Mucosa of descending colon (tissue), 3 donors: ENCODE measurements around the gene TELO2. TPM values are rescaled to one million over a fixed set of nuclear protein-coding genes. Genes with fewer than 3 reads are reported as not detected.

ENCODE experiments used
- ATAC-seq: fragments of 200-7000 bp; cut with Tn5 transposase; one replicate; pipeline ENCODE4 v1.9.1; 2020; ENCODE audit warnings: mild to moderate bottlenecking, moderate library complexity
- DNase-seq, 3 donors: peaks; one replicate each; pipeline ENCODE4 v3.0.0-alpha.2; 2020
- H3K36me3 ChIP-seq: fragments of 200-600 bp; one replicate; pipeline ENCODE4 v1.8.0; 2021; ENCODE audit warnings: low read depth, mild to moderate bottlenecking
- H3K4me1 ChIP-seq: fragments of 200-600 bp; one replicate; pipeline ENCODE4 v1.8.0; 2021; ENCODE audit warnings: low read depth, mild to moderate bottlenecking
- H3K4me3 ChIP-seq: fragments of 200-600 bp; one replicate; pipeline ENCODE4 v1.8.0; 2021; ENCODE audit warnings: mild to moderate bottlenecking
- H3K9me3 ChIP-seq: fragments of 200-600 bp; one replicate; pipeline ENCODE4 v1.8.0; 2021; ENCODE audit warnings: mild to moderate bottlenecking
- intact Hi-C, 2 donors: fragments of 100-400 bp; cut with DNase I in 1 of 2; cut with micrococcal nuclease in 1 of 2; formaldehyde crosslinking; loops; one replicate each; pipeline versions ENCODE4 v1.11.0 to v1.11.1; 2022; cut with DNase I, micrococcal nuclease
- total RNA-seq, 3 donors: library from RNA; stranded (reverse); fragmentation: NEBNext Ultra II Directional in 2 of 3; extraction: Animal tissue kit (Norgen Biotek cat#: 25700) in 2 of 3; gene quantifications; one replicate each; pipeline versions ENCODE4 v1.2.1 to v1.2.4, GENCODE V29; 2021 to 2023
- TF ChIP-seq, protein P1 (sequence below): fragments of 200-600 bp; IDR thresholded peaks from one replicate; pipeline ENCODE4 v1.8.0; 2022; ENCODE audit warnings: antibody characterized with exemption, mild to moderate bottlenecking
- donor health status: DM: no; HTN: no; CAD: no; lungs with moderate emphysema.
- donor health status: DM: no; HTN: no; CAD: no.
- donor health status: DM: no; HTN: yes; CAD: no.

The TELO2 gene
- total RNA-seq, 3 donors from 2014 or later = 32.2 to 41.6 (median 37.8) TPM

DNA sequence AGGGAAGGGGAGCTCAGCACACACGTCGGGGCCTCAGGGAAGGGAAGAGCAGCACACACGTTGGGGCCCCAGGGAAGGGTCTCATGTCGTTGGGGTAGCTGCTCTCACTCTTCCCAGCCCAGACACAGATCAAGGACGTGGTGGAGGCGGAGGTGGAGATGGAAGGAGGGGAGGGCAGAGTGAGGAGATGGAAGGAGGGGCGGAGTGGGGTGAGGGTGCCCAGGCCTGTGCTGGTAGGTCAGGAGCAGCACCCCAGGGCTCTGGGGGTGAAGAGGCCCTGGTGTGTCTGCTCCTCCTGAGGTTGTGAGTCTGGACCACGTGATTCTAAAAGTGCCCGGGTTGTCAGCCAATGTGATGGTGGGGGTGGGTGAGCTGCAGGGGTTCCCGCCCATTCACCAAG, 33.2 kb upstream of the TELO2 start:
- Histone ChIP-seq H3K4me1 (no peaks in the 10 kb centered on the region), H3K4me3 (no peak overlapping the region), H3K9me3 (no peaks in the 10 kb centered on the region), H3K36me3 (no peaks in the 10 kb centered on the region)
- TF ChIP-seq, protein P1, sequence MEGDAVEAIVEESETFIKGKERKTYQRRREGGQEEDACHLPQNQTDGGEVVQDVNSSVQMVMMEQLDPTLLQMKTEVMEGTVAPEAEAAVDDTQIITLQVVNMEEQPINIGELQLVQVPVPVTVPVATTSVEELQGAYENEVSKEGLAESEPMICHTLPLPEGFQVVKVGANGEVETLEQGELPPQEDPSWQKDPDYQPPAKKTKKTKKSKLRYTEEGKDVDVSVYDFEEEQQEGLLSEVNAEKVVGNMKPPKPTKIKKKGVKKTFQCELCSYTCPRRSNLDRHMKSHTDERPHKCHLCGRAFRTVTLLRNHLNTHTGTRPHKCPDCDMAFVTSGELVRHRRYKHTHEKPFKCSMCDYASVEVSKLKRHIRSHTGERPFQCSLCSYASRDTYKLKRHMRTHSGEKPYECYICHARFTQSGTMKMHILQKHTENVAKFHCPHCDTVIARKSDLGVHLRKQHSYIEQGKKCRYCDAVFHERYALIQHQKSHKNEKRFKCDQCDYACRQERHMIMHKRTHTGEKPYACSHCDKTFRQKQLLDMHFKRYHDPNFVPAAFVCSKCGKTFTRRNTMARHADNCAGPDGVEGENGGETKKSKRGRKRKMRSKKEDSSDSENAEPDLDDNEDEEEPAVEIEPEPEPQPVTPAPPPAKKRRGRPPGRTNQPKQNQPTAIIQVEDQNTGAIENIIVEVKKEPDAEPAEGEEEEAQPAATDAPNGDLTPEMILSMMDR = no peak
- ATAC-seq (no peak), DNase-seq (no peak)
- intact Hi-C loops = no loop called here

GRCh38 chr16:1460602-1461138, 32.5 kb upstream of the TELO2 start:
- ATAC-seq (no peak), DNase-seq (peak in 1 of 3 donors; percentile 37)
- Histone ChIP-seq H3K4me1 (no peaks in the 10 kb centered on the region), H3K36me3 (no peaks in the 10 kb centered on the region), H3K4me3 (no peak overlapping the region), H3K9me3 (no peaks in the 10 kb centered on the region)
- TF ChIP-seq, protein P1 = no peak
- intact Hi-C loops = no loop called here

- no peak overlapping the region for H3K4me3 ChIP-seq
- no peak for ATAC-seq
- H3K9me3 ChIP-seq = no peaks in the 10 kb centered on the region
- peak in 1 of 3 donors; percentile 43 for DNase-seq
- TF ChIP-seq, protein P1 = no peak
- intact Hi-C loops = no loop called here
- H3K4me1 ChIP-seq = no peaks in the 10 kb centered on the region
- no peaks in the 10 kb centered on the region for H3K36me3 ChIP-seq
Observed at GRCh38 chr16:1461146-1461545, 32.0 kb upstream of the TELO2 start.

- no peak overlapping the region for H3K4me3 ChIP-seq
- H3K4me1 ChIP-seq = no peaks in the 10 kb centered on the region
- ATAC-seq (no peak), DNase-seq (peak in 1 of 3 donors; percentile 46)
- intact Hi-C loops = no loop called here
- no peaks in the 10 kb centered on the region for H3K36me3 ChIP-seq
- TF ChIP-seq, protein P1 = no peak
- H3K9me3 ChIP-seq = no peaks in the 10 kb centered on the region
Observed at GRCh38 chr16:1464196-1464893, 28.8 kb upstream of the TELO2 start.

DNA sequence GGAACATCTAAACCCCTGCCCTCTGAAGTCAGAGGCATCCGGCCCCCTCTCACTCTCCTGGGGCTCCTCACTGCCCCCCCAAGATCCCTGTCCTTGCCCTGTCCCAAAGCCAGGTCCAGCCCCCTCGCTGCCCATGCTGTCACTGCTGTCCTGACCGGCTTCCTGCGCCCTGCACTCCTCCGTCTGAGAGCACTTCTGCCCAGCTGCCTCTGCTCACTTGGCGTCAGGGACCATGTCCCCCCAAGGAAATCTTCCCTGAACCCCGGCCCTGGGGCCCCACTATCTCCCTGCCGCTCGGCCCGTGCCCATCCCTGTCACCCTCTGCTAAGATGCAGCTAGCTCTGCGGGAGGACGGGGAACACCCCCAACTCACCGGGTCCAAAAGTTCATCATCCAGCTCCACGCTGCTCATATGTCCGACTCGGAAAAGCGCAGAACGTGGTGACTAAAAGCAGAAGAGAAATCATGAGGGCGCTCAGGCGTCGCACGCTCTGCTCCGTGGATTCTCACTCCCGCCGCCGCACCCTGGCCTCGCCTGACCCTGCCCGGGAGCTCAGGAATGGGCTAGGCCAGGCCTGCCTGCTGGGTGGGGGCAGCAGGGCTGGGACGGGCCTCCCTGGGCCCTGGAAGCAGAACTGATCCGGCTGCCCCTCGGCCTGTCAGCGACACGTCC, 28.1 kb upstream of the TELO2 start:
- no peaks in the 10 kb centered on the region for H3K9me3 ChIP-seq
- no peaks in the 10 kb centered on the region for H3K4me1 ChIP-seq
- no peaks in the 10 kb centered on the region for H3K36me3 ChIP-seq
- intact Hi-C loops = no loop called here
- DNase-seq (peak in 1 of 3 donors; percentile 45), ATAC-seq (no peak)
- TF ChIP-seq, protein P1 = no peak
- H3K4me3 ChIP-seq = no peak overlapping the region
